Loucy (cell line): ENCODE data around the gene APLNR.

Experiments
- H2AFZ ChIP-seq: fragments of 200-600 bp; sonication (generic); 2 replicates; pipeline ENCODE4 v1.6.0; 2016; ENCODE audit warnings: antibody characterized with exemption, mild to moderate bottlenecking, low read length, moderate library complexity
- H3F3A ChIP-seq: fragments of 200-600 bp; 2 replicates; pipeline ENCODE4 v1.6.0; 2016; ENCODE audit warnings: antibody characterized with exemption, low read depth, mild to moderate bottlenecking
- H3K27me3 ChIP-seq: fragments of 200-600 bp; sonication (generic); 2 replicates; pipeline ENCODE4 v1.6.1; 2014; ENCODE audit warnings: low read length, mild to moderate bottlenecking; ENCODE audit not compliant: insufficient read depth, poor library complexity, severe bottlenecking
- H3K36me3 ChIP-seq: fragments of 200-600 bp; sonication (generic); 2 replicates; pipeline ENCODE4 v1.6.1; 2016; ENCODE audit warnings: low read length; ENCODE audit not compliant: insufficient read depth
- H3K4me1 ChIP-seq: fragments of 200-600 bp; sonication (generic); 2 replicates; pipeline ENCODE4 v1.5.1; 2014; ENCODE audit warnings: low read length, mild to moderate bottlenecking; ENCODE audit not compliant: insufficient read depth, poor library complexity, severe bottlenecking
- H3K4me2 ChIP-seq: fragments of 200-600 bp; sonication (generic); 2 replicates; pipeline ENCODE4 v1.6.0; 2014; ENCODE audit warnings: antibody characterized with exemption, low read length, low read depth, mild to moderate bottlenecking; ENCODE audit not compliant: poor library complexity, severe bottlenecking
- H3K4me3 ChIP-seq: fragments of 200-600 bp; sonication (generic); 2 replicates; pipeline ENCODE4 v1.5.1; 2014; ENCODE audit warnings: low read length, mild to moderate bottlenecking, mixed read lengths; ENCODE audit not compliant: poor library complexity, severe bottlenecking
- H3K79me2 ChIP-seq: fragments of 200-600 bp; sonication (generic); 2 replicates; pipeline ENCODE4 v1.6.1; 2014; ENCODE audit warnings: low read length; ENCODE audit not compliant: insufficient read depth
- H3K9ac ChIP-seq: fragments of 200-600 bp; sonication (generic); 2 replicates; pipeline ENCODE4 v1.6.0; 2014; ENCODE audit warnings: mild to moderate bottlenecking, low read depth, low read length, moderate library complexity; ENCODE audit not compliant: poor library complexity, severe bottlenecking
- H3K9me2 ChIP-seq: fragments of 200-600 bp; sonication (generic); replicated peaks from 2 replicates; pipeline ENCODE4 v1.6.1; 2016; ENCODE audit warnings: low read depth, low read length, mixed read lengths
- H3K9me3 ChIP-seq: fragments of 200-600 bp; sonication (generic); 2 replicates; pipeline ENCODE4 v1.6.1; 2014; ENCODE audit warnings: mild to moderate bottlenecking, antibody characterized with exemption, low read length, low read depth; ENCODE audit not compliant: insufficient read depth
- H4K20me1 ChIP-seq: fragments of 200-600 bp; sonication (generic); 2 replicates; pipeline ENCODE4 v1.6.0; 2014; ENCODE audit warnings: antibody characterized with exemption, low read length, mild to moderate bottlenecking; ENCODE audit not compliant: insufficient read depth, poor library complexity, severe bottlenecking
- EZH2phosphoT487 ChIP-seq: fragments of 200-600 bp; IDR thresholded peaks from 2 replicates; pipeline ENCODE4 v1.6.1; 2018; ENCODE audit warnings: antibody characterized with exemption, mild to moderate bottlenecking, moderate library complexity, borderline replicate concordance
- TF ChIP-seq, protein P1 (sequence below): fragments of 200-600 bp; sonication (generic); conservative IDR thresholded peaks from 2 replicates; pipeline ENCODE4 v1.5.1; 2014; ENCODE audit warnings: mild to moderate bottlenecking, antibody characterized with exemption, low read length

Gene APLNR

GRCh38 chr11:57222239-57222638 is 14.8 kb downstream of the APLNR start:
- Histone ChIP-seq H3K4me1 (peaks cover 7% of the 10 kb centered on the region), H3F3A (no peaks in the 10 kb centered on the region), H2AFZ (no peak overlapping the region), H3K27me3 (no peaks in the 10 kb centered on the region), H3K9me3 (no peaks in the 10 kb centered on the region), H4K20me1 (no peaks in the 10 kb centered on the region), H3K4me3 (no peak overlapping the region), H3K9ac (no peak overlapping the region), H3K9me2 (no peaks in the 10 kb centered on the region), H3K36me3 (no peaks in the 10 kb centered on the region), H3K4me2 (peak overlapping the region; percentile 6), H3K79me2 (no peaks in the 10 kb centered on the region)
- TF ChIP-seq, protein P1, sequence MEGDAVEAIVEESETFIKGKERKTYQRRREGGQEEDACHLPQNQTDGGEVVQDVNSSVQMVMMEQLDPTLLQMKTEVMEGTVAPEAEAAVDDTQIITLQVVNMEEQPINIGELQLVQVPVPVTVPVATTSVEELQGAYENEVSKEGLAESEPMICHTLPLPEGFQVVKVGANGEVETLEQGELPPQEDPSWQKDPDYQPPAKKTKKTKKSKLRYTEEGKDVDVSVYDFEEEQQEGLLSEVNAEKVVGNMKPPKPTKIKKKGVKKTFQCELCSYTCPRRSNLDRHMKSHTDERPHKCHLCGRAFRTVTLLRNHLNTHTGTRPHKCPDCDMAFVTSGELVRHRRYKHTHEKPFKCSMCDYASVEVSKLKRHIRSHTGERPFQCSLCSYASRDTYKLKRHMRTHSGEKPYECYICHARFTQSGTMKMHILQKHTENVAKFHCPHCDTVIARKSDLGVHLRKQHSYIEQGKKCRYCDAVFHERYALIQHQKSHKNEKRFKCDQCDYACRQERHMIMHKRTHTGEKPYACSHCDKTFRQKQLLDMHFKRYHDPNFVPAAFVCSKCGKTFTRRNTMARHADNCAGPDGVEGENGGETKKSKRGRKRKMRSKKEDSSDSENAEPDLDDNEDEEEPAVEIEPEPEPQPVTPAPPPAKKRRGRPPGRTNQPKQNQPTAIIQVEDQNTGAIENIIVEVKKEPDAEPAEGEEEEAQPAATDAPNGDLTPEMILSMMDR: no peak
- no peak for TF ChIP-seq EZH2phosphoT487

DNA sequence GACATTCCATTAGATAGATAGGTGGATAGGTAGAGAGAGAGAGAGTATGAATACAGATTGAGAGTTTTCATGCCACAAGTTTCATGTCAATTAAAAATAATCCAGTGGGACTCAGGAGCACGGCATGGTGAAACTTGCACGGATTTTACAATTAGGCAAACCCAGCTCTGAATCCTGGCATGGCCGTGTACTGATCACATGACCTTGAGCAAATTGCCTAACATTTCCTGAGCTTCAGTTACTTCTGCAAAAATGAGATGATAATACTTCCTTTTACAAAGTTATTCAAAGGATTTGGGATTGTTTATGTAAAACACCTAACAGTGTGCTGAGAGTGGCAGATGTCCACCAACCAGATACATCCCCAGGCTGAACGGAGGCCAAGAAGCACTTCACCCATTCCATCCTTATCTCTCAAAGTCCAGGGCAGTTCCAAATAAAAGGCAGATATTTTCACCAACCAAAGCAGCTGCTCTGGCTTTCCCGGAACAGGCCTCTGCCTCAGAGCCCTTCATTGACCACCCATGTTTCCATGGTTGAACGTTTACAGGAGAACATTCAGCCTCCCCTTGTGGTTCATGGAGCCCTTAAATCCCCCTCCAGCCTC is 17.9 kb downstream of the APLNR start:
- TF ChIP-seq, protein P1: no peak
- Histone ChIP-seq H3K4me3 (no peak overlapping the region), H3K4me2 (no peak overlapping the region), H3K36me3 (no peaks in the 10 kb centered on the region), H3K27me3 (no peaks in the 10 kb centered on the region), H3K9me3 (no peaks in the 10 kb centered on the region), H3F3A (no peaks in the 10 kb centered on the region), H3K9ac (no peak overlapping the region), H3K9me2 (no peaks in the 10 kb centered on the region), H4K20me1 (no peaks in the 10 kb centered on the region), H3K4me1 (peaks cover 7% of the 10 kb centered on the region), H2AFZ (no peak overlapping the region), H3K79me2 (no peaks in the 10 kb centered on the region)

DNA sequence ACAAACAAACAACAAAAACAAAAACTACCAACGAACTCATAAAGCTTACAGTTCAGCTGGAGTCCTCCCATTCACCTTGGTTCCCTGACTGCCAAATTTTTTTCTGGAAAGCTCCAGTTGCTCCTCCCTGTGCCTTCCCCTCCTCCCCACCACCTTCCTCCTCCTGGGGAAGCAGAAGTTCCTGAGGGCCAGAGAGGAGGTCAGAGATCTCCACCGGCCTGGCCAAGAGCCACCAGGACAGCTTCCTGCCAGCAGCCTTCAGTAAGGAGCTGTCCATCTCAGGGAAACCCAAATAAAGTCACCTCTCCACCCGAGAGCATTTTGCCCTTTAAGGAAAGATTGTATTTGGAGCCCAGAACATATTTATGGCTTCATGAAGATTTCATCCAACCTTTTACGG is 20.0 kb downstream of the APLNR start:
- H3K4me1 ChIP-seq: peaks cover 1% of the 10 kb centered on the region
- no peaks in the 10 kb centered on the region for H3F3A ChIP-seq

More for the DNA sequence above, 20.0 kb downstream of the APLNR start:
- H3K27me3 ChIP-seq: no peaks in the 10 kb centered on the region
- no peak overlapping the region for H3K4me3 ChIP-seq
- H3K9ac ChIP-seq: no peak overlapping the region
- TF ChIP-seq EZH2phosphoT487: no peak
- TF ChIP-seq, protein P1: no peak
- H3K9me3 ChIP-seq: no peaks in the 10 kb centered on the region
- no peaks in the 10 kb centered on the region for H3K36me3 ChIP-seq
- no peaks in the 10 kb centered on the region for H3K79me2 ChIP-seq
- no peaks in the 10 kb centered on the region for H4K20me1 ChIP-seq
- no peak overlapping the region for H3K4me2 ChIP-seq
- H2AFZ ChIP-seq: no peak overlapping the region
- no peaks in the 10 kb centered on the region for H3K9me2 ChIP-seq
